Activated T-cell treated with anti-CD3 and anti-CD28 coated beads for 4 hours (primary cell): ENCODE data around the gene PLIN1.
"Not testable (repeated sequence)": the region's sequence is repeated elsewhere in the genome, so short reads cannot be mapped to it uniquely, and the experiment has no call there.

Source experiments
- DNase-seq: peaks from one replicate; pipeline ENCODE4 v3.0.0-alpha.2; 2020

PLIN1 gene, protein sequence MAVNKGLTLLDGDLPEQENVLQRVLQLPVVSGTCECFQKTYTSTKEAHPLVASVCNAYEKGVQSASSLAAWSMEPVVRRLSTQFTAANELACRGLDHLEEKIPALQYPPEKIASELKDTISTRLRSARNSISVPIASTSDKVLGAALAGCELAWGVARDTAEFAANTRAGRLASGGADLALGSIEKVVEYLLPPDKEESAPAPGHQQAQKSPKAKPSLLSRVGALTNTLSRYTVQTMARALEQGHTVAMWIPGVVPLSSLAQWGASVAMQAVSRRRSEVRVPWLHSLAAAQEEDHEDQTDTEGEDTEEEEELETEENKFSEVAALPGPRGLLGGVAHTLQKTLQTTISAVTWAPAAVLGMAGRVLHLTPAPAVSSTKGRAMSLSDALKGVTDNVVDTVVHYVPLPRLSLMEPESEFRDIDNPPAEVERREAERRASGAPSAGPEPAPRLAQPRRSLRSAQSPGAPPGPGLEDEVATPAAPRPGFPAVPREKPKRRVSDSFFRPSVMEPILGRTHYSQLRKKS

DNA sequence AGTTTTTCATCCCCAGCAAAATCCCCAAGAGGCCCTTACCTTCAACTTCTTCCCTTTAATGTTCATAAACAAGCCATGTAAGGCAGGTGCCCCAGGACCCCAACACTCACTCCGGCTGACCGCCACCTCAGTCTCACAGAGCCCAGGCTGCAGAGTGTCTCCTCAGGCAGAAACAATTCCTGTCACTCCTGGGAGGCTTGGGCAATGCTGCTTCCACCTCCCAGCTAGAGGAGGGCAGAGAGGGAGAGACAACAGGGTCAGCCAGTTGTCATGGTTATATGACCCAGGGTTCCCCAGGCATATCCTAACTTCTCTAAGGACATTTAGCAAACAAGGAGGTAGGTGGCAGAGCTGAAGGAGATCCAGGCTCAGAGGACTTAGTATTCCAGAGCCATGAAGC lies at the start of gene PLIN1:
PLIN1 (minus strand) TSS at position 156 of the 400 bp plus-strand sequence. CDS start 1,878 bp downstream, outside the sequence.
- no peak for DNase-seq

GRCh38 chr15:89728254-89728653 lies 49.1 kb upstream of the PLIN1 start:
- DNase-seq: no peak

GRCh38 chr15:89725064-89725463 lies 45.9 kb upstream of the PLIN1 start:
- DNase-seq: no peak

DNA sequence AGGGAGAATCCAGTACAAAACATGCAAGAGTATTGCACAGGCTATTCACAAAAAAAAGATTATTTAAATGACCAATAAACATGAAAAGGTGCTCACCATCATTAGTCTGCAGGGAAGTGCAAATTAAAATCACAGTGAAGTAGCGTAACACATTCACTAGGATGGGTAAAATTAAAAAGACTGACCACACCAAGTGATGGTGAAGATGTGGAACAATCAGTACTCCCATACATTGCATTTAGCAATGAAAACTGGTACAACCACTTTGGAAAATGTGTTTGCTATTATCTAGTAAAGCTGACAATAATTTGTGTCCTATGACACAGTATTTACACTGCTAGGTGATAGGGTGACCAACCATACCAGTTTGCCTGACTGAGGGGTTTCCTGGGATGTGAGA lies 45.5 kb upstream of the PLIN1 start:
- no peak for DNase-seq

- DNase-seq: no peak
Observed at GRCh38 chr15:89723031-89723430, 43.9 kb upstream of the PLIN1 start.

- DNase-seq: no peak
Observed at GRCh38 chr15:89714775-89715174, 35.6 kb upstream of the PLIN1 start.

DNA sequence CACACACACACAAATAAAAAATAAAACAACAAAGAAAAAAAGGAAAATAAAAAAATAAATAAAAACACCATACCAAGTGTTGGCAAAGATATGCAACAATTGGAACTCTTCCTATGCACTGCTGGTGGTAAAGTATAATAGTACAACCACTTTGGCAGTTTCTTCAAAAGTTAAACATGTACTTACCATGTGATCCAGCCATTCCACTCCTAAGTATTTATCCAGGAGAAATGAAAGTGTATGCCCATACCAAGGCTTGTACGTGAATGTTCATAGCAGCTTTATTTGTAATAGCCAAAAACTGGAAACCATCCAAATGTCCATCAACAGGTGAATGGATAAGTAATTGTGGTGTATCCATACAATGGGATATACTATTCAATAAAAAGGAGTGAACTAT lies 28.4 kb upstream of the PLIN1 start:
- no peak for DNase-seq

DNA sequence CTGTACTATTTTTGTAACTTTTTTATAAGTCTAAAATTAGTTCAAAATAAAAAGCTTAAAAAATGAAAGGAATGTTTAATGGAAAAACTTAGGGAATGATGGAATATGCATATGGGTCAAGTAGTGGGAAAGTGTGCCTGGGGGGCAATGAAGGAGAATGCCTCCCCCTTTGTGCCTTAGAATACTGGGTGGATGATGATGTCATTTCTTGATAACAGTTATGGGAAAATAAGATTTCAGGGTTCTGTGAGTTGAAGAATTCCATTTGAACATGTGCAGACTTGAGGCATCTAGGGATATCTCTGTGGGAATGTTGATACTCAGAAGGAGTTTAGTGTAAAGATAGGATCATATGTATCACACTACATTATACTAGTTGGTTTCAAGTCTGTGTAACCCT lies 25.2 kb upstream of the PLIN1 start:
- no peak for DNase-seq

DNA sequence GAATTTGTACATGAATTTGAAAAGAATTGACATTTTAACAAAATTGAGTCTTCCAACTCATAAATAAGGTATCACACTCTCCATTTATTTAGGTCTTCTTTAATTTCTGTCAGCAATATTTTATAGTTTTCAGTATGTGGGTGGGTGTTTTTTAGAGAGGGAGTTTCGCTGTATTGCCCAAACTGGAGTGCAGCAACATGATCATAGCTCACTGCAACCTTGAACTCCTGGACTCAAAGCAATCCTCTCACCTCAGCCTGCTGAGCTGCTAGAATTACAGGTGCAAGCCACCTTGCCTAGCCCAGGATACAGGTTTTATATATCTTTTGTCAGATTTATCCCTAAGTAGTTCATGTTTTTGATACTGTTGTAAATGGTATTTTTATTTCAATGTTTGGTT lies 16.0 kb upstream of the PLIN1 start:
- DNase-seq: no peak

- DNase-seq: no peak
Observed at GRCh38 chr15:89693696-89694095, 14.5 kb upstream of the PLIN1 start.

DNA sequence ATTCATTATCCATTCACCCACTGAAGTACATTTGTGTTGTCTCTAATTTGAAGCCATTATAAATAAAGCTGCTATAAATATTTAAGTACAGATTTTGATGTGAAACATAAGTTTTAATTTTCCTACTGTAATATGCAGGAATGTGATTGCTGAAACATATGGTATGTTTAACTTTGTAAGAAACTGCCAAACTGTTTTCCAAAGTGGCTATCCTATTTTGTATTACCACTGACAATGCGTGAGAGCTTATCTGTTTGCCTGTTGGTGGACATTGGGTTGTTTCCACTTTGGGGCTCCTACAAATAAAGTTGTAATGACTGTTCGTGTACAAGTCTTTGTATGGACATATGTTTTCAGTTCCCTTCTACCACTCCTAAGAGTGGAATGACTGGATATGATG lies 13.9 kb upstream of the PLIN1 start:
- DNase-seq: no peak

- peak; percentile 71 for DNase-seq
Observed at GRCh38 chr15:89690276-89691218, 11.4 kb upstream of the PLIN1 start, which contains the start of the genes PEX11A and WDR93. TSS of gene PEX11A (minus strand) at chr15:89690754. CDS start at chr15:89690632, 122 bp downstream. TSS of gene WDR93 (plus strand) at chr15:89690811. CDS start at chr15:89701747, 10,936 bp downstream.

DNA sequence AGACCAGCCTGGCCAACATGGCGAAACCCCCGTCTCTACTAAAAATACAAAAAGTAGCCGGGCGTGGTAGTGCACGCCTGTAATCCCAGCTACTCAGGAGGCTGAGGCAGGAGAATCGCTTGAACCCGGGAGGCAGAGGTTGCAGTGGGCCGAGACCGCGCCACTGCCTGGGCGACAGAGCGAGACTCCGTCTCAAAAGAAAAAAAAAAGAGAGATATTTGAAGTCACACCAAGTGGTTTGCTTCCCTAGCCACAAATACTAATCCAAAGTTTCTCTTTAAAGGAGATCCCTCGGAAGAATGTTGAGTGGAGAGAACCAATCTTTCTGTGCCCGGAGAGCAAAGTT lies 10.7 kb upstream of the PLIN1 start:
- DNase-seq: not testable (repeated sequence)

DNA sequence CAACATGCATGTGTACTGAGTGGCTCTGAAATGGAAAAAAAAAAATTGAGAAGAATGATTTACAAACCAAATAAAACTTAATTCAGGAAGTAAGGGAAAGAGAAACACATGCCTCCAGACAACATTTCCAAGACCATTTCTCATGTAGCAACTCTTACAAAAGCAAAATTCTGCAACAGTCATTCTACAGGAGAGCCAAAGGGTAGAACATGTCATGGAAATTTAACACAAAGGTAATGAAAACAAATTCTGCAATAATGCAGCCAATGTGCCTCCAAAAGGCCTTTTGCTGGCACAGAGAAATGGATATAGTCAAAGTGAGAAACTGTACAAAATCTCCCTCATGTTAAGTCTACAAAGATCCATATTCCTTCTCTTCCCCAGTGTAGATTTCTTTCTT lies 7.4 kb upstream of the PLIN1 start:
- DNase-seq: no peak

- no peak for DNase-seq
Observed at GRCh38 chr15:89685995-89686394, 6.8 kb upstream of the PLIN1 start.

DNA sequence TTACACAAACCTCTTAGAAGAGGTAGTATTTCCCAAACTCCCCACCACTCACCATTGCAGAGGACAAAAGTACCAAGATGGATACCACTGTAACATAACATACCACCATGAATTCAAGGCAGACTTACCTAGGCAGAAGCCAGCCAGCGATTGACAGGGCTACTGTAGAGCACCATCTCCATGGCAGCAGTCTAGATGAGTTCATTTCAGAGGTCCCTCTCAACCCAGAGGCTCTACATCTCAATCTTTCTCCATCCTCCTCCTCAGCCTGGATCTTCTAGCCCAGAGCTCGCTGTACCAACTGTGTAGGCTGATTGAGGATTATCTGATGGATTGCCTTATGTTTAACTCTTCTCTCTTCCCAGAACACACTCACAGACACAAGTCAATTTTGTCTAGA lies 2.0 kb upstream of the PLIN1 start:
- DNase-seq: no peak

GRCh38 chr15:89680282-89680873 lies 1.2 kb upstream of the PLIN1 start:
- no peak for DNase-seq

DNA sequence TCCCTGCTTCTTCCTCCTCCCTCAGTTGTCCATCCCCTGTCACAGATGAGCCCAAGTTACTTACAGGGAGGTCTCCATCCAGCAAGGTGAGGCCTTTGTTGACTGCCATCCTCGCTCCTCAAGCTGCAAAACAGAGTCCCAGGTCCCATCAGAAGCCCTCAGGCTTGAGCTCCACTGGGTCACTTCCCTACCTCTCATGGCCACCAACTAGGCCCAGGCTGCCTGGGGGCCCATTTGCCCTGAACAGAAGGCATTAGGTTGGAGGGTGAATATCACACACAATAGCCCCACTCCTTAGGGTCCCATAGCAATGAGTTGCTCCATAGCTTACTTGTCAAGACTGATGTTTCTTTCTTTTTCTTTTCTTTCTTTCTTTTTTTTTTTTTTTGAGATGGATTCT lies 1.8 kb downstream of the PLIN1 start:
- no peak for DNase-seq

- no peak for DNase-seq
Observed at GRCh38 chr15:89675606-89676005, 3.6 kb downstream of the PLIN1 start.

GRCh38 chr15:89674526-89674925 lies 4.6 kb downstream of the PLIN1 start:
- no peak for DNase-seq

- no peak for DNase-seq
Observed at GRCh38 chr15:89673165-89673512, 6.0 kb downstream of the PLIN1 start.

DNA sequence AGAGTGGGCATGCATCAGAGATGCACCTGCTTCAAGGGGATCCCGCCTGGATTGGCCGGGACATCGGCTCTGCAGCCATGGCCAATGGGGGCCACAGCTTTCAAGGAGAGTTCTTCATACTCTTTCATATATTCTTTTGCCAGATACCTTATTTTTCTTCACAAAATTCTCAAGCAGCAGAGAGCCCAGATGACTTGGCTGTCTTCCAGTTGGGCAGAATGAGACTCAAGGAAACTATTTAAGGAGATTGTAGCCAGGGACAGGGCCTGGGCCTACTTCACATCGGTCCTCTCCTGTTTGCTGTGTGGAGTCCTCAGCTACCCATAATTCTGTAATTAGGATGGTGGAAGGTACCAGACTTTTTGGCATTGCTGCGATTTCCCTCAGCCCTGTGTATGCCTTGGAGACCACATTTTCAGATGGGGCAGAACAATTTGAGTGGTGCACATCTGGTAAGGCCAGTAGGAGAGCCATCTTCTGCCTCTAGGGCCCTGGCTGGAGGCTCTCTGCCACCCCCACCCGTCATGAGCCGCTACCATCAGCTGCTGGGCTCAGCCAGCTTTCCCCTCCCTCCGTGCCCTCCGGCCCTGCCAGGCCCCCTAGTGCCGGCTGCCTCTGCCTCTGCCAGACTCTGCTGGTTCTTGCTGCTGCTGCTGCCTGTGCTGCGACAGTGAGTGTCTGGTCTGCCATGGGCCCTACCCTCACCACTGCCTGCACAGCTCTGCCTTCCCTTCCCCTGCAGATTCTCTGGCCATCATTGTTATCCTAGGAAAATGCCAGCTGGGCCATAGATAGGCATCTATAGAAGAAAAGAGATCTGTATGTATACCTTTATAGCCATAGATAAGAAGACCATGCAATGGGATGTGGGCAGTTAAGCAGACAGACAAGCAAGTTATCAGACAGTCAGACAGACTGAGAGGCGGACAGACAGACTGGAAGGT lies 6.7 kb downstream of the PLIN1 start:
- no peak for DNase-seq
